GM19351 (cell line): ENCODE measurements around the gene MEIOSIN.
"Not testable (repeated sequence)": the region's sequence is repeated elsewhere in the genome, so short reads cannot be mapped to it uniquely, and the experiment has no call there.

ENCODE experiments used
- ATAC-seq: cut with Tn5 transposase; IDR thresholded peaks from one replicate; pipeline ENCODE4 v1.9.1; 2021; ENCODE audit warnings: mild to moderate bottlenecking, moderate library complexity; ENCODE audit not compliant: unreplicated experiment

Gene MEIOSIN

GRCh38 chr19:45733160-45733810, at the start of gene MEIOSIN:
TSS of gene MEIOSIN (plus strand) at chr19:45733439. CDS start at chr19:45735377, 1,938 bp downstream.
- ATAC-seq: no peak

GRCh38 chr19:45685045-45685444, 48.2 kb upstream of the MEIOSIN start:
- not testable (repeated sequence) for ATAC-seq

- ATAC-seq: no peak
Observed at GRCh38 chr19:45687599-45687998, 45.6 kb upstream of the MEIOSIN start.

GRCh38 chr19:45691516-45692186, 41.6 kb upstream of the MEIOSIN start, which contains the start of gene SNRPD2:
TSS of gene SNRPD2 (minus strand) at chr19:45691953. CDS start at chr19:45691888, 65 bp downstream.
- ATAC-seq: peak; percentile 44

GRCh38 chr19:45692187-45693105, 40.8 kb upstream of the MEIOSIN start, which contains the start of gene QPCTL:
TSS of gene QPCTL (plus strand) at chr19:45692666. CDS start at chr19:45692704, 38 bp downstream.
- ATAC-seq: peak; percentile 85

GRCh38 chr19:45693106-45693788, 40.0 kb upstream of the MEIOSIN start:
- ATAC-seq: no peak

- no peak for ATAC-seq
Observed at GRCh38 chr19:45701676-45702075, 31.6 kb upstream of the MEIOSIN start.

- no peak for ATAC-seq
Observed at GRCh38 chr19:45705115-45705514, 28.1 kb upstream of the MEIOSIN start.

- no peak for ATAC-seq
Observed at GRCh38 chr19:45705710-45706415, 27.4 kb upstream of the MEIOSIN start.

- ATAC-seq: no peak
Observed at GRCh38 chr19:45710356-45711130, 22.7 kb upstream of the MEIOSIN start.

- ATAC-seq: no peak
Observed at GRCh38 chr19:45711851-45712698, 21.2 kb upstream of the MEIOSIN start.

- no peak for ATAC-seq
Observed at GRCh38 chr19:45712699-45713067, 20.6 kb upstream of the MEIOSIN start.

GRCh38 chr19:45713141-45713540, 20.1 kb upstream of the MEIOSIN start:
- no peak for ATAC-seq

GRCh38 chr19:45715139-45715538, 18.1 kb upstream of the MEIOSIN start:
- no peak for ATAC-seq

GRCh38 chr19:45716359-45717130, 16.7 kb upstream of the MEIOSIN start:
- no peak for ATAC-seq

- peak; percentile 91 for ATAC-seq
Observed at GRCh38 chr19:45717131-45717982, 15.9 kb upstream of the MEIOSIN start.
